Fibroblast of the aortic adventitia (primary cell): ENCODE results near the gene MAML3. TPM values are rescaled to one million over a fixed set of nuclear protein-coding genes. Genes with fewer than 3 reads are reported as not detected.
A peak's percentile ranks its signal among the peaks of the same experiment; 100 is the strongest.

ENCODE experiments used
- DNase-seq: peaks from one replicate; pipeline ENCODE4 v3.0.0-alpha.2; 2010; ENCODE audit warnings: low read depth
- H3K4me3 ChIP-seq: 2 replicates; pipeline ENCODE4 v1.5.1; 2011; ENCODE audit warnings: low read depth, mild to moderate bottlenecking, control low read depth, low read length, moderate library complexity
- CTCF ChIP-seq: IDR thresholded peaks from 2 replicates; pipeline ENCODE4 v1.5.1; 2011; ENCODE audit warnings: mild to moderate bottlenecking, low read length, control low read depth, inconsistent platforms; ENCODE audit not compliant: insufficient read depth
- total RNA-seq: library from RNA; depleted of rRNA; stranded (reverse); fragments of >200 nt; gene quantifications from 2 replicates; pipeline ENCODE4 v1.2.3, GENCODE V29; 2012; ENCODE audit warnings: low replicate concordance

The MAML3 gene
- total RNA-seq, 1 donor: 4.6 TPM

DNA sequence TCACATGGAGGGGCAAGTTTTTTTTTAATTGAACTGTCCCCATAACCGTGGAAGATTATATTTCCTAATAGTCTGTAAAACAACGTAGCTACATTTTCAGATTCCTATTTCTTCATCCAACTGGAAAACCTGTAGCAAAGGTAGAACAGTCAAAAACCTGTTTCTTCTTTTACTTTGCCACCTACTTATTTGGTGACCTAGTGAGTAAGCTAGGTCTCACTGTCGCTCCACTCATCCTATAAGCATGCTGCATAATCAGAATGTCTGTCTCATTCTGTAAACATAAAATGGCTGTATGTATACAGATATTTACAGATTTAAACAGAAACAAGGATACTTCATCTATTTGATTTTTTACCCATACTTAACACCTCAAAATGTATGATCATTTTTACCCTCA, 20.4 kb downstream of the MAML3 start:
- H3K4me3 ChIP-seq: no peak overlapping the region
- no peak for DNase-seq
- no peak for TF ChIP-seq CTCF

DNA sequence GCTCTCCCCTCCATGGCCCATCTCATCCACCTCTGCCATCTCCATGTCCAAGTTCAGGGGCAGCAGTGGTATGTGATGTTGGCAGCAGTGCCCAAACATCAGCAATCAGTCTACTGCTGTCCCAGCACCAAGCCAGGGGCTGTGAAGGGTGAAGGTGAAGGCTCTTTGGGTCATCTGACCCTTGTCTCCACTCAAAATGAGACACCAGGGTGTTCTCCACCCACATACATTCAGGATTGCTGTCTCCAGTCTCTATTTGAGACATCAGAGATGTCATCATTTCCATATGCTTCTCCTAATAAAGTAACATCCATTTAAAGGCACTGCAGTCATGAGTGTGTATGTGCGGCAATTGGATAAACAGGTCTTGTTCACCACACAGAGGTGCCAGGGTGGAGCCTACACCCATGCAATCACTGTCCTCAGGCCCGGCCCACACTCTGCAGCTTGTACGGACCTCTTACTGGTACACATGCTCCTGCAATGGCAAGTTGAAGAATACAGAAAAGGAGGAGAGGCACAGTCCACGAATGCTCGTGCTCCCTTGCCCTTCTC, 22.2 kb downstream of the MAML3 start:
- no peak for TF ChIP-seq CTCF
- H3K4me3 ChIP-seq: no peak overlapping the region
- no peak for DNase-seq

GRCh38 chr4:140130677-140131076, 23.3 kb downstream of the MAML3 start:
- DNase-seq: peak; percentile 47
- no peak overlapping the region for H3K4me3 ChIP-seq
- no peak for TF ChIP-seq CTCF

DNA sequence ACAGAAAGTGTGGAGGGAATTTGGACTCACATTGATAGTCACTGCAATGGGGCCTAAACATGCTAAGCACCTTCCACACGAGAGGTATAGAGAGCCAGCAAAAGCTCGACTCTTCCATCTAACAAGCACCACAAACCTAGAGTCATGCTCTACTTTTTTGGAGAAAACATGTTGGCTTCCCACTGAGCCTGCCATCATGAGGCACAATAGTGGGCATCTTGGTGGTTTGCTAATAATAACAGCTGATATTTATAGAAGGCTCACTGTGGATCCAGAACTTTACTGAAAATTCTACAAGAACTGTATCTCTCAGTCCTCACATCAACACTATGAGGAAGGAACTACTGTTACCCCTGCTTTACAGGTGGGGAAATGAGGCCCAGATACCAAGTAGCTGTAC, 26.6 kb downstream of the MAML3 start:
- no peak for DNase-seq
- TF ChIP-seq CTCF: no peak

GRCh38 chr4:140126261-140126660, 27.7 kb downstream of the MAML3 start:
- peak; percentile 26 for DNase-seq
- TF ChIP-seq CTCF: no peak
- H3K4me3 ChIP-seq: no peak overlapping the region

More for the DNA sequence above, 26.6 kb downstream of the MAML3 start:
- no peak overlapping the region for H3K4me3 ChIP-seq

DNA sequence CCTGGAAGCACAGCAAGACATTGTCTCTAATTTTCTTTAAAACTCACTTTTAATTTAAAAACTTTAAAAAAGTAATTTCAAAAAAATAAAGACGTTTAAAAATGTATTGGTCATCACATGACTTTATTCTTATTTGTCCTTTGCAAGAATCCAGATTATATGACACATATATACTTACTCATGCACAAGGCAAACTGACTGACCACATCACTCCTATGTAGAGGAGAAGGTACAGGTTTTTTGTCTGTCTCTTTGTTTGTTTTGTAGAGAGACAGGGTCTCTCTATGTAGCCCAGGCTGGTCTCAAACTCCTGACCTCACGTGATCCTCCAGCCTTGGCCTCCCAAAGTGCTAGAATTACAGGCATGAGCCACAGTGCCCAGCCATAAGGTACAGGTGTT, 28.6 kb downstream of the MAML3 start:
- DNase-seq: no peak
- no peak for TF ChIP-seq CTCF
- H3K4me3 ChIP-seq: no peak overlapping the region
